C4-2B (cell line): ENCODE measurements around the gene COMMD2.
A peak's percentile ranks its signal among the peaks of the same experiment; 100 is the strongest.

Source experiments
- H3K27ac ChIP-seq: fragments of 450-650 bp; 2 replicates; pipeline ENCODE4 v1.5.1; 2017
- CTCF ChIP-seq: fragments of 450-650 bp; conservative IDR thresholded peaks from 2 replicates; pipeline ENCODE4 v1.5.1; 2017; ENCODE audit warnings: mild to moderate bottlenecking
- ZFX ChIP-seq: fragments of 450-650 bp; IDR thresholded peaks from 2 replicates; pipeline ENCODE4 v1.6.1; 2017

Gene COMMD2

GRCh38 chr3:149720918-149721317 is 31.4 kb downstream of the COMMD2 start:
- H3K27ac ChIP-seq, result no peak overlapping the region
- TF ChIP-seq ZFX (no peak), CTCF (no peak)

GRCh38 chr3:149717391-149718056 is 34.8 kb downstream of the COMMD2 start:
- TF ChIP-seq ZFX, result no peak
- peak; percentile 89 for TF ChIP-seq CTCF
- H3K27ac ChIP-seq, result no peak overlapping the region

- TF ChIP-seq ZFX (no peak), CTCF (no peak)
- no peak overlapping the region for H3K27ac ChIP-seq
These were observed 35.3 kb downstream of the COMMD2 start for GRCh38 chr3:149716984-149717383.

GRCh38 chr3:149715247-149715646 is 37.0 kb downstream of the COMMD2 start:
- H3K27ac ChIP-seq, result no peak overlapping the region
- TF ChIP-seq CTCF (no peak), ZFX (no peak)

GRCh38 chr3:149713730-149714654 is 38.3 kb downstream of the COMMD2 start:
- TF ChIP-seq CTCF (no peak), ZFX (no peak)

GRCh38 chr3:149706905-149707304 is 45.4 kb downstream of the COMMD2 start:
- no peak overlapping the region for H3K27ac ChIP-seq
- no peak for TF ChIP-seq ZFX
- TF ChIP-seq CTCF, result no peak

More at GRCh38 chr3:149713730-149714654, 38.3 kb downstream of the COMMD2 start:
- H3K27ac ChIP-seq, result no peak overlapping the region

- no peak overlapping the region for H3K27ac ChIP-seq
- no peak for TF ChIP-seq ZFX
- TF ChIP-seq CTCF, result no peak
These were observed 46.9 kb downstream of the COMMD2 start for GRCh38 chr3:149705416-149705815.
